ENCODE results near the gene VTN.

VTN gene

DNA sequence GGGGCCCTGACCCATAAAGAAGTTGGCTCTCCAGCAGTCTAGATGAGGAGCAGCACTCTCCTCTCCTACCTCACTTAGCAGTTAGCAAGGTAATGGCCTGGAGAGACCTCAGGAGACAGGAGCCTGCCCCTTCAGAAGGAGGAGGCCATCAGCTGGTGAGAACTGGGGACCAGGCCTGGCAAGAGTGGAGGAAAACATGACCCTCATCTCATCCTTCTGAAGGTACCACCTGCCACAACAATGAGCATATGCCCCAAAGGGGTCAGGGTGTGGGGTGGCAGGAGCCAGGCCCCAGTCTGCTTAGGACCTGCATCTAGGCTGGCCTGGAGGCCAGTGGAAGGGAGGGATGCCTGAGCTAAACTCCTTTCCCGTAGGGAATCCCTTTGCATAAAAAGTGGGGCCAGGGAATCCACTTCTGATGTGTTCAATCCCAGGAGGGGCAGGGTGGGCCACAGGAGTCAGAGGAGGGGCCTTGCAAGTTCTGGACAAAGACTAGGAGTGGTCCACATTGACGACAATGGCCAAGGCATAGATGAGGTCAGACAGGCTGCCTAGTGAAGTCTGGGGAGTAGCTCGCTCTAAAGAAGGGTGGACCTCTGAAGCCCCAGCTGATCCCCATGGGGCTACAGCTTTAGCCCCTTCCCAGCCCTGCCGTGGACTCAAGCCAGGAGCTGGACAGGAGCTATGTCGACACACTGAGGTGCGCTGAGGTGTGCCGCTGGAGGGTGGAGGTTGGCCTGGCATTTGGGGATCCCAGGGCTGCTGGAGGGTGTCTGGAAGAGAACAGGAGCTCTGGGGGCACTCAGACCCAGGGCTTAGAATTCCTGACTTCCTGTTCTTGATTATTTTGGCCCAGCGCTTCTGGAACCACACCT is 6.1 kb downstream of the VTN start:
- FAIRE-seq (no peak), DNase-seq (ENCODE audit: insufficient read length, low spot score) (no peak)
- TF ChIP-seq, protein P1, sequence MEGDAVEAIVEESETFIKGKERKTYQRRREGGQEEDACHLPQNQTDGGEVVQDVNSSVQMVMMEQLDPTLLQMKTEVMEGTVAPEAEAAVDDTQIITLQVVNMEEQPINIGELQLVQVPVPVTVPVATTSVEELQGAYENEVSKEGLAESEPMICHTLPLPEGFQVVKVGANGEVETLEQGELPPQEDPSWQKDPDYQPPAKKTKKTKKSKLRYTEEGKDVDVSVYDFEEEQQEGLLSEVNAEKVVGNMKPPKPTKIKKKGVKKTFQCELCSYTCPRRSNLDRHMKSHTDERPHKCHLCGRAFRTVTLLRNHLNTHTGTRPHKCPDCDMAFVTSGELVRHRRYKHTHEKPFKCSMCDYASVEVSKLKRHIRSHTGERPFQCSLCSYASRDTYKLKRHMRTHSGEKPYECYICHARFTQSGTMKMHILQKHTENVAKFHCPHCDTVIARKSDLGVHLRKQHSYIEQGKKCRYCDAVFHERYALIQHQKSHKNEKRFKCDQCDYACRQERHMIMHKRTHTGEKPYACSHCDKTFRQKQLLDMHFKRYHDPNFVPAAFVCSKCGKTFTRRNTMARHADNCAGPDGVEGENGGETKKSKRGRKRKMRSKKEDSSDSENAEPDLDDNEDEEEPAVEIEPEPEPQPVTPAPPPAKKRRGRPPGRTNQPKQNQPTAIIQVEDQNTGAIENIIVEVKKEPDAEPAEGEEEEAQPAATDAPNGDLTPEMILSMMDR (IDR thresholded peaks at IDR 0.05; ENCODE audit: insufficient read depth, missing control alignments): no peak

GRCh38 chr17:28363186-28363585 is 6.9 kb downstream of the VTN start:
- TF ChIP-seq, protein P1 (IDR thresholded peaks at IDR 0.05; ENCODE audit: insufficient read depth, missing control alignments): no peak
- DNase-seq (ENCODE audit: insufficient read length, low spot score) (no peak), FAIRE-seq (no peak)

DNA sequence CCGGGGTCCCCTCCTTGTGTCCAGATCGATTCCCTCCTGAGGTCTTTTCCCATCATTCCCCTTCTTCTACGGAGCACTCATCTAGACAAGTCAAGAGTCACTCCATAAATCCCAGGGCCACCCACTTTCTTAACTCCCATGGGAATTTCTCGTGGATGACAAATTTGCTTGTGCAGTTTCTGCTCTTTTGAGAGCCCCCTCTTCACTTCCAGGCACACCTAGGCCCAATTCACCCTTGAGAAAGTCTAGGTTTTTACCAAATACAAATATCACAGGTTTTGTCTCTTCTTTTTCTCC is 12.3 kb downstream of the VTN start:
- no peak for FAIRE-seq
- DNase-seq (ENCODE audit: insufficient read length, low spot score): no peak
- TF ChIP-seq, protein P1 (IDR thresholded peaks at IDR 0.05; ENCODE audit: insufficient read depth, missing control alignments): no peak

DNA sequence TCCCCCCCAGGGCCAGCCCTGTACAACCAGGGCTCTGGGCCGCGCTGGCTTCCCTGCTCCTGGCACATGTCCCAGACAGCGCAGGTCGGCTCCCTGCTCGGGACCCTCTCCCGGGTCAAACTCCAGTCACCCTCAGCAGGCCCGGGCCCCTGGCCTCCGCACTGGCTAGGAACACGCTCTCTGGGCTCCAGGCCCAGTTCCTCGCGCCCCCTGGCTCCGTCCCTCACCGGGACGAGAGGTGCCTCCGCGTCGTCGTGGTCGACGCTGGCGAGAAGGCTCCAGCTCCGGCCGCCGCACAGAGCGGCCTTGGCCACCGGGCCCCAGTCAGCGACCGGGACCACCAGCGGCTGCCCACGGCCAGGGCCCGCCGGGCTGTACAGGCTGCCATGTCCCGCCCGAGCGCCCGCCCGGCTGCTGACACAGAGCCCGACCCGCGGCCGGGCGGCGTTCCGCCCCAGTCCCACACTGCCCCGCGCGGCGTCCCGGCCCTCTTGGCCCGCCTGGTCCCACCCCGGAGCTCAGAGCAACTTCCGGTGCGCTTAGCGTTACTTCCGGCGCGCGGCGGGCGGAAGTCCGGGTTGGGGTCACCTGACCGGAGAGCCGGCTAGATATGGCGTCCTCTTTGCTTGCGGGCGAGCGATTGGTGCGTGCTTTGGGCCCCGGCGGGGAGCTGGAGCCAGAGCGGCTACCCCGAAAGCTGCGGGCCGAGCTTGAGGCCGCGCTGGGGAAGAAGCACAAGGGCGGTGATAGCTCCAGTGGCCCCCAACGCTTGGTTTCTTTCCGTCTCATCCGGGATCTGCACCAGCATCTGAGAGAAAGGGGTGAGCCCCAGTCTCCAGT is 12.8 kb downstream of the VTN start, which contains the start of gene POLDIP2:
POLDIP2 (minus strand) TSS at position 467 of the 840 bp plus-strand sequence; CDS start at position 388, 79 bp downstream.
- DNase-seq (ENCODE audit: insufficient read length, low spot score): peak; percentile 89
- TF ChIP-seq, protein P1 (IDR thresholded peaks at IDR 0.05; ENCODE audit: insufficient read depth, missing control alignments): no peak
- FAIRE-seq: no peak

DNA sequence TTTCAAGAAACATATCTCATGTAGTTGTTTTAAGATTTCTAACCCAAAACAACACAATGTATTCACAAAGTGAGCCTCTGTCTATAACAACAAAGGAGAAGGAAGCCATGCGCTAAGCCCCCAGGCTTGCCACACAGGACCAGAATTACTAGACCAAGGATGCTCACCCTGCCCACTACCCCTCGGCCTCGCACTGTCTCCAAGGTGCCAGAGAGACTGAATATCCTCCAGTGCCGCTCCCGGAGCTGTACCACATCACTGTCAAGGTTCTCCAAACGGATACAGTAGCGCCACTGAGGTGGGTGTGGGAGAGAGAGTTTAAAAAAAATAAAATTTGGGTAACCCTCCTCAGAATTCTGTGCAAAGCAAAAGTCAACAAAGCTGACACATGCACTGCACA is 19.8 kb downstream of the VTN start:
- TF ChIP-seq, protein P1 (IDR thresholded peaks at IDR 0.05; ENCODE audit: insufficient read depth, missing control alignments): no peak
- no peak for FAIRE-seq
- DNase-seq (ENCODE audit: insufficient read length, low spot score): no peak

GRCh38 chr17:28348979-28349378 is 21.1 kb downstream of the VTN start:
- TF ChIP-seq, protein P1 (IDR thresholded peaks at IDR 0.05; ENCODE audit: insufficient read depth, missing control alignments): no peak
- FAIRE-seq: no peak
- DNase-seq (ENCODE audit: insufficient read length, low spot score): no peak
